Mesendoderm (in vitro differentiated cells): ENCODE results near the gene GPSM1.

Experiments
- DNase-seq: peaks from one replicate; pipeline ENCODE4 v3.0.0; 2013
- H2AK5ac ChIP-seq: 2 replicates; pipeline ENCODE4 v1.6.1; 2013; ENCODE audit warnings: low read length, inconsistent platforms
- H2BK120ac ChIP-seq: 2 replicates; pipeline ENCODE4 v1.6.1; 2013; ENCODE audit warnings: low read depth, mild to moderate bottlenecking, low read length, moderate library complexity, mixed read lengths
- H2BK15ac ChIP-seq: replicated peaks from 2 replicates; pipeline ENCODE4 v1.6.1; 2013; ENCODE audit warnings: low read depth, mild to moderate bottlenecking, moderate library complexity
- H2BK5ac ChIP-seq: 2 replicates; pipeline ENCODE4 v1.6.1; 2013; ENCODE audit warnings: low read length, inconsistent platforms
- H3K18ac ChIP-seq: 2 replicates; pipeline ENCODE4 v1.6.1; 2013; ENCODE audit warnings: mild to moderate bottlenecking, low read length, mixed read lengths
- H3K23ac ChIP-seq: one replicate; pipeline ENCODE4 v1.6.1; 2013; ENCODE audit warnings: low read length
- H3K27ac ChIP-seq: 2 replicates; pipeline ENCODE4 v1.5.1; 2013; ENCODE audit warnings: low read depth, mild to moderate bottlenecking, inconsistent platforms, low read length, moderate library complexity
- H3K27me3 ChIP-seq: 2 replicates; pipeline ENCODE4 v1.6.1; 2013; ENCODE audit warnings: low read length, control low read depth, mild to moderate bottlenecking, inconsistent platforms; ENCODE audit not compliant: insufficient read depth, poor library complexity
- H3K36me3 ChIP-seq: 2 replicates; pipeline ENCODE4 v1.6.1; 2013; ENCODE audit warnings: low read length, inconsistent platforms; ENCODE audit not compliant: control insufficient read depth, insufficient read depth
- H3K4ac ChIP-seq: one replicate; pipeline ENCODE4 v1.6.1; 2013; ENCODE audit warnings: low read depth, mild to moderate bottlenecking, low read length, moderate library complexity
- H3K4me1 ChIP-seq: 2 replicates; pipeline ENCODE4 v1.6.1; 2013; ENCODE audit warnings: low read depth, low read length, inconsistent platforms; ENCODE audit not compliant: control insufficient read depth
- H3K4me2 ChIP-seq: 2 replicates; pipeline ENCODE4 v1.6.1; 2013; ENCODE audit warnings: low read length
- H3K4me3 ChIP-seq: 2 replicates; pipeline ENCODE4 v1.5.1; 2013; ENCODE audit warnings: mild to moderate bottlenecking, low read length
- H3K56ac ChIP-seq: one replicate; pipeline ENCODE4 v1.6.1; 2013; ENCODE audit warnings: low read length
- H3K79me1 ChIP-seq: 2 replicates; pipeline ENCODE4 v1.6.1; 2013; ENCODE audit warnings: low read length, inconsistent platforms
- H3K79me2 ChIP-seq: 2 replicates; pipeline ENCODE4 v1.6.1; 2013; ENCODE audit warnings: mild to moderate bottlenecking, low read length; ENCODE audit not compliant: control insufficient read depth, insufficient read depth
- H3K9ac ChIP-seq: 2 replicates; pipeline ENCODE4 v1.6.1; 2013; ENCODE audit warnings: low read length, inconsistent platforms
- H4K5ac ChIP-seq: one replicate; pipeline ENCODE4 v1.6.1; 2013; ENCODE audit warnings: low read length
- H4K8ac ChIP-seq: one replicate; pipeline ENCODE4 v1.6.1; 2013; ENCODE audit warnings: low read depth, mild to moderate bottlenecking, control low read depth, low read length, moderate library complexity
- WGBS: extraction: QIAGEN DNeasy Blood & Tissue Kit; methylation state at CpG from one replicate; pipeline ENCODE4 v1.1.7; 2013; ENCODE audit warnings: low lambda C conversion rate, missing lambda C conversion rate; ENCODE audit not compliant: insufficient coverage; ENCODE audit errors: extremely low coverage; 5-methylcytosine and 5-hydroxymethylcytosine counted together

GPSM1 gene

DNA sequence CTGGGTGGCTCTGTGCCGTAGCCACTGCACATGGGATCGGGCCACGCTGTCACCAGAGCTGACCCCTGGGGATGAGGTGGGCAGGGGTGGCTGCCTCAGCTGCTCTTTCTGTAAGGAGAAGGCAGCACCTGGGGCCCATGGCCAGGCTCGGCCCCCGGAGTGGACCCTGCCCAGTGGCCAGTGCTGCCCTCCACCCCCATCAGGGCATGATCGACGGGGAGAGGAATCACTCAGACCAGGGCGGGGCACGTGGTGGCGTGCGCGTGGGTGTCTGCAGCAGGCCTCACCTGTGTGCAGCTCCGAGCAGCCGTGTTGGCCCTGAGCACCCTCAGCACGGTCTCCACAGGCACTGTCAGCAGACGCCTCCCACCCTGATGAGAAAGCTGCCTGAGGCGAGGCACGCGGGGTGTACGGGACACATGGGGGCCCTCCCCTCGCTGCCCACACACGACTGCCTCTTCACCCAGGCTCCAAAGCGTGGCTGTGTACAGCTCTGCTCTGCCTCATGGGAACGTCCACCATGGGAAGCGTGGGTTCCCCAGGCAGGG is 54.7 kb downstream of the GPSM1 start:
- Histone ChIP-seq H3K27ac (no peak overlapping the region), H3K56ac (no peak overlapping the region), H3K4me1 (no peaks in the 10 kb centered on the region), H3K18ac (no peak overlapping the region), H3K9ac (no peak overlapping the region), H2BK5ac (no peak overlapping the region), H4K5ac (no peak overlapping the region), H3K27me3 (no peaks in the 10 kb centered on the region), H4K8ac (no peak overlapping the region), H2BK15ac (no peak overlapping the region), H2AK5ac (no peak overlapping the region), H3K4me3 (no peak overlapping the region), H3K4me2 (no peak overlapping the region), H3K4ac (no peak overlapping the region), H2BK120ac (no peak overlapping the region), H3K79me2 (no peaks in the 10 kb centered on the region), H3K36me3 (peaks cover 8% of the 10 kb centered on the region), H3K23ac (no peak overlapping the region), H3K79me1 (no peaks in the 10 kb centered on the region)
- no peak for DNase-seq
- whole genome bisulfite sequencing = no CpG with 5 or more reads among the region's 25 CpGs

GRCh38 chr9:136383436-136383835 is 56.1 kb downstream of the GPSM1 start:
- Histone ChIP-seq H4K8ac (no peak overlapping the region), H3K27me3 (no peaks in the 10 kb centered on the region), H3K4me3 (no peak overlapping the region), H3K36me3 (peaks cover 13% of the 10 kb centered on the region), H3K23ac (no peak overlapping the region), H3K4me1 (no peaks in the 10 kb centered on the region), H3K9ac (no peak overlapping the region), H2BK120ac (no peak overlapping the region), H2AK5ac (no peak overlapping the region), H3K27ac (no peak overlapping the region), H3K4me2 (no peak overlapping the region), H3K79me1 (no peaks in the 10 kb centered on the region), H4K5ac (no peak overlapping the region), H2BK5ac (no peak overlapping the region), H2BK15ac (no peak overlapping the region), H3K79me2 (no peaks in the 10 kb centered on the region), H3K18ac (no peak overlapping the region), H3K56ac (no peak overlapping the region), H3K4ac (no peak overlapping the region)
- WGBS = no CpG with 5 or more reads among the region's 20 CpGs
- no peak for DNase-seq

DNA sequence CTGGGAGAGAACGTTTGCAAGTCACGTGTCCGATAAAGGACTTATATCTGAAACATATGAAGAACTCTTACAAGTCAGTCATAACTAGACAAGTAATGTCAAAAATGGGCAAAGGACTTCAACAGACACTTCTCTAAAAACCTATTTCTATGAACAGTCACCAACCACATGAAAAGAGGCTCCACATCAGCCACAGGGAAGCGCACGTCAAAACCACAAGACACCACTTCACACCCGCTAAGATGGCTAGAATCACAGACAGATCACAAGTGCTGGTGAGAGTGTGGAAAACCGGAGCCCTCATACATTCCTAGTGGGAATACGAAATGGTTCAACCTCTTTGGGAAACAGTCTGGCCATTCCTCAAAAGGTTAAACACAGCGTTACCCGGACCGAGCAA is 57.7 kb downstream of the GPSM1 start:
- Histone ChIP-seq H3K27ac (no peak overlapping the region), H3K18ac (no peak overlapping the region), H2BK5ac (no peak overlapping the region), H3K56ac (no peak overlapping the region), H3K79me2 (no peaks in the 10 kb centered on the region), H3K4me1 (no peaks in the 10 kb centered on the region), H3K4me2 (no peak overlapping the region), H3K9ac (no peak overlapping the region), H2BK120ac (no peak overlapping the region), H3K4me3 (no peak overlapping the region), H2BK15ac (no peak overlapping the region), H3K4ac (no peak overlapping the region), H4K8ac (no peak overlapping the region), H3K79me1 (no peaks in the 10 kb centered on the region), H2AK5ac (no peak overlapping the region), H3K36me3 (peaks cover 22% of the 10 kb centered on the region), H4K5ac (no peak overlapping the region), H3K27me3 (no peaks in the 10 kb centered on the region), H3K23ac (no peak overlapping the region)
- DNase-seq = no peak
- no CpG with 5 or more reads among the region's 11 CpGs for WGBS

- Histone ChIP-seq H2BK15ac (no peak overlapping the region), H3K27me3 (no peaks in the 10 kb centered on the region), H4K8ac (no peak overlapping the region), H3K4me3 (no peak overlapping the region), H3K27ac (no peak overlapping the region), H3K56ac (no peak overlapping the region), H3K4ac (no peak overlapping the region), H3K79me2 (no peaks in the 10 kb centered on the region), H2BK5ac (no peak overlapping the region), H3K79me1 (no peaks in the 10 kb centered on the region), H3K9ac (no peak overlapping the region), H3K4me1 (no peaks in the 10 kb centered on the region), H3K36me3 (peaks cover 22% of the 10 kb centered on the region), H4K5ac (no peak overlapping the region), H3K18ac (no peak overlapping the region), H2BK120ac (no peak overlapping the region), H2AK5ac (no peak overlapping the region), H3K4me2 (no peak overlapping the region), H3K23ac (no peak overlapping the region)
- no CpG with 5 or more reads among the region's 13 CpGs for WGBS
- DNase-seq = no peak
These were observed 58.7 kb downstream of the GPSM1 start for GRCh38 chr9:136386018-136386417.

- Histone ChIP-seq H3K56ac (no peak overlapping the region), H3K18ac (no peak overlapping the region), H3K27ac (no peak overlapping the region), H2BK120ac (no peak overlapping the region), H3K23ac (no peak overlapping the region), H3K27me3 (no peaks in the 10 kb centered on the region), H3K79me2 (no peaks in the 10 kb centered on the region), H4K5ac (no peak overlapping the region), H3K9ac (no peak overlapping the region), H2BK5ac (no peak overlapping the region), H3K4me3 (no peak overlapping the region), H2BK15ac (no peak overlapping the region), H3K36me3 (peaks cover 27% of the 10 kb centered on the region), H4K8ac (no peak overlapping the region), H3K4me1 (no peaks in the 10 kb centered on the region), H2AK5ac (no peak overlapping the region), H3K79me1 (no peaks in the 10 kb centered on the region), H3K4me2 (no peak overlapping the region), H3K4ac (no peak overlapping the region)
- DNase-seq = no peak
- no CpG with 5 or more reads among the region's 19 CpGs for WGBS
These were observed 59.9 kb downstream of the GPSM1 start for GRCh38 chr9:136387217-136387616.

GRCh38 chr9:136389396-136389795 is 62.1 kb downstream of the GPSM1 start:
- Histone ChIP-seq H3K4me1 (no peaks in the 10 kb centered on the region), H3K79me1 (no peaks in the 10 kb centered on the region), H3K36me3 (peaks cover 25% of the 10 kb centered on the region), H2BK120ac (no peak overlapping the region), H3K4me2 (no peak overlapping the region), H2BK15ac (no peak overlapping the region), H3K23ac (no peak overlapping the region), H2BK5ac (no peak overlapping the region), H3K18ac (no peak overlapping the region), H3K79me2 (no peaks in the 10 kb centered on the region), H3K27ac (no peak overlapping the region), H3K9ac (no peak overlapping the region), H3K27me3 (no peaks in the 10 kb centered on the region), H3K56ac (no peak overlapping the region), H3K4me3 (no peak overlapping the region), H4K8ac (no peak overlapping the region), H3K4ac (no peak overlapping the region), H4K5ac (no peak overlapping the region), H2AK5ac (no peak overlapping the region)
- WGBS = no CpG with 5 or more reads among the region's 14 CpGs
- DNase-seq = no peak
